Stimulated activated CD4-positive, alpha-beta T cell treated with anti-CD3 and anti-CD28 coated beads, Interleukin-15, amount 100 ng/mL, for 1 hour (primary cell): Measurements from ENCODE around the gene KNSTRN.

Experiments
- DNase-seq, 2 donors: peaks; one replicate each; pipeline ENCODE4 v3.0.0-alpha.2; 2020; ENCODE audit warnings: low read depth in 1 of 2, low spot score in 1 of 2

The KNSTRN gene

DNA sequence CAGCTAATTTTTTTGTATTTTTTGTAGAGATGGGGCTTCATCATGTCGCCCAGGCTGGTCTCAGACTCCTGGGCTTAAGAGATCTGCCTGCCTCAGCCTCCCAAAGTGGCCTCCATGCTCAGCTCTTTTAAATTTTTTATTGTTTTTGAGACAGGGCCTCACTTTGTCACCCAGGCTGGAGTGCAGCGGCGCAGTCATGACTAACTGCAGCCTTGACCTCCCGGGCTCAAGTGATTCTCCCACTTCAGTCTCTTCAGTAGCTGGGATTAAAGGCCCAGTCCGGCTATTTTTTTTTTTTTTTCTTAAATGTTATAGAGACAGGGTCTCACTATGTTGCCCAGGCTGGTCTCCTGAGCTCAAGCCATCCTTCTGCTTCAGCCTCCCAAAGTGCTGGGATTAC is 43.2 kb downstream of the KNSTRN start:
- DNase-seq = no peak

GRCh38 chr15:40427188-40427587 is 44.7 kb downstream of the KNSTRN start:
- DNase-seq = no peak

GRCh38 chr15:40428185-40428584 is 45.7 kb downstream of the KNSTRN start:
- no peak for DNase-seq

DNA sequence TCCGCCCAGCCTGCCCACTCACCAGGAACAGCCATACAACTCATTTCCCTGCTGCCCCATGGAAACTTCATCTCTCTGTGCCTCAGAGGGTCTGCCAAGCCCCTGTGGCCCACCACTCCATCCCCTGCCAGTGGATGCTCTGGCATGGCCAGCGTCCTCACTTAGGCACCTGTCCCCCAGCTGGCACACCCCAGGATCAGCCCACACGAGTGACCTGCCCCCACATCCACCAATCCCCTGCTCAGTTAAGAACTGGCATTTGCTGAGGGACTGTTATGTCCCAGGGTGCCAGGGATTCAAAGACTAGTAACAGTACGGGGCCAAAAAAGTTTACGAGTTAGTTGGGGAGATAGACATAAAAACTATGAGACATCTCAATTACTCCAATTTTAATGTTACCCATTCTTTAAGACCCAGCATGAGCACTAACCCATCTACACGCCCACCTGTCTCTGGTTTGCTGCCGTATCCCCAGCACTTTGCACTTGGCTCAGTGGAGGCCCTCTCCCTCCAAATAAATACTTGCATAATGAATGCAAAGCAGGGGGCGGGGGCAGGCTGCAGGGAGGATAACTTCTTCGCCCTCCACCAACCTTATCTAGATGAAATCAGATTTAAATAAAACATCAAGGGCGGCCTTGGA is 46.7 kb downstream of the KNSTRN start:
- DNase-seq = no peak

DNA sequence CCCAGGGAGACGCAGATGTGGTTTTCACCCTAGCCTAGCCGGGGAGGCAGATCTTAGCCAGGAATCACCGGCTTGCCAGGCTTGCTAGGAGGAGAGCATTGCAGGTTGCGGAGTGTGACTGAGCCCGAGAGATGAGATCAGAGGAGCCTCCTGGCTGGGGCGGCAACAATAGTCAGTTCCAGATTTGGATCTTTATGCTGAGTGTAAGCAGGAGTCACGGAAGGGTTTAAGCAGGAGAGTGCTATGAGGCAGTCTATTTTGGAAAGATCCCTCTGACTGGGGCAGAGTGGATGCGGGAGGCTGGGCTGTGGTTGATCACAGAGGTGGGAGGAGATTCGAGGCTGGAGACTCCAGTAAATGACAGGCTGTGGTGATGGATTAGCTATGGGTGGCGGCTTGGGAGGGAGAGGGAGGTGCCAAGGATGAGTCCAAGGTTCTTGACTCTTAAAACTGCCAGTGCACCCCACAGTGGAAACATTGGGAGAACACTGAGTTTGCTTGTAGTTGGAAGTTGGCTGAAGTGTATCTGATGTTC is 47.8 kb downstream of the KNSTRN start:
- no peak for DNase-seq

DNA sequence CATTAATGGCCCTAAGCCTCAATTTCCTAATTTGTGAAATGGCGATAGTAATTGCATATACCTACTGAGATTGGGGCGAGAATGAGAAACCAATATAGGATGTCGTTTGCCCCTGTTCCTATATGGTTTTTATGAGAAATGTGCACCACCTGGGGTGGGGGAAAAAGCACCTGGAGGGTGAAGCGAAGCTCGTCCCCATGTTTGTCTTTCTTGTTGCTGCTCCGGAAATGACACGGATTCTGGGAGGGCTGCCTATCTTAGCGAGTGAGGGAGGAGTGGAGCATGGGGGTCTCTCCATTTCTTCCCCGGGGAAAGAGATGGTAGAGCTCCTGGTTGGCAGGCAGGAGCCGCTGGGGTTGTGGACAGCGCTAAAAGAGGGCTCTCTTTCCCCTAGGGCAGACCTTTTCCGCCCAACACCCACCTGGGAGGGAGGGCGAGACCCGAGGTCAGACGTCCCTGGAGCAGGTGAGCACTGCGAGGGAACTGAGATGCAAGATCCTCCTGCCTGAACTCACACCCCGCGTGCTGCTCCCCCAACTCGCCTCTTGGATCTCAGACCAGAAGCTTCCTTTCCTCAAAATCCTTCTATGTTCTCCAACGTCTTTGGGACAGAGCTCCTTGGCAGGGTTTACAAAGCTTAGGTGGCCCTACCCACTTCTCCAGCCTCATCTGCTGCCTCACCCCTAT is 52.6 kb downstream of the KNSTRN start:
- DNase-seq = no peak

DNA sequence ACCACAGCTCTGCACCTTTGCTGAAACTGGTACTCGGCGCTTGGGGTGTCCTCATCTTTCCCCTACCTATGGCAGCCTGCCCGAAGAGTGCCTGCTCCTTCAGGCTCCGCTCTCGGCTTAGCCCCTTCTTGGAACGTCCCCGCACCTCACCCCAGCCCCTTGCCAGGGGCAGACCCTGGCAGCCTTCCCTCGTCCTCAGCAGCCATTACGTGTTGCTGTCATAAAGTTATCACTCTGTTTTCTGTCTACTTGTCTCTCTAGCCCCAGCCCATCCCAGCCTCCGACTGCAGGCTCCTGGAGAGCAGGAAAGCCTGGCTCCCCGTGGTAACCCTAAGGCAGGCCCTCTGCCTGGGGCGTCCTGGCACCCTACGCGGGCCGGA is 53.2 kb downstream of the KNSTRN start:
- no peak for DNase-seq

GRCh38 chr15:40436116-40436891 is 53.8 kb downstream of the KNSTRN start:
- DNase-seq = no peak

GRCh38 chr15:40436892-40437751 is 54.6 kb downstream of the KNSTRN start:
- DNase-seq = no peak

DNA sequence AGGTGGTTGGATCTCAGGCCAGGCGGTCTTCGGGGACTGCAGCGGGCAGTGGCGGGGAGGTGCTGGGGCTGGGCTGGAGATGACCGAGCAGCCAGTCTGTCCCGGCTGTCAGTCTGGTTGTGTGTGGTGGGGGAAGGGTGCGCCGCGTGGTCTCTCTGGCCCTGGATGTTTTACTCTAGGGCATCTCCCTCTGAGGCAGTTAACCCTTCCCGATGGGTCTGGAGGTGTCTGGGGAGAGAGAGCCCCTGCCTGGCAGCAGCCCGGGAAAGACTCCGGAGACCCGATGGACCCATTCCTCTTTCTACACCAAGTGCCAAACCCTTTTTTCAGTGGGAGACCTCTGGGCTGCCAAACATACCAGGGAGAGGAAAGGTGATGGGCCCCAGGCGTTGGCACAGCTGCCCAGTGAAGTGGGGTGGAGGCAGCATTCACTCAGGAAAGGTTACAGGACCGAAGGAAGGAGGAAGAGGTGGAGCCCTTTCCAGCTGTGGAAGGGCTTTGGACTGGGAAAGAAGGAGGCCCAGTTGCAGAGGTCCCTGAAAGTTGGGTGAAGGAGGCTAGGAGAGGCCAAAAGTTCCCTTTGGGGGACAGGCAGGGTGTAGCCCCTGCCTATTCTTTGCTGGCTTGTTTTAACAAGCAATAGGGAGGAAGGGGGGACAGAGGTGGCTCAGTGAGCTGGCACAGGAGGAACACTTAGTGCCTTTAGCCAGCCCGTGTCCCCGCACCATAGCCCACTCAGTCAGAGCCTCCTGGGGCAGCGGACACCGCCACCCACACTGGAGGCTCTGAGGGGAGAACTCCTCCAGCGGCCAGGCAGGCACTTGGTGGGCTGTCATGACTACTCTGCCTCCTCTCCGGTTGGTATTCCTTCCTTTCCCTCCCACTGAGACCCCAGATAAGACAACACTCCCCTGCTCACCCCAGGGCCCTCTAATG is 55.5 kb downstream of the KNSTRN start:
- DNase-seq = no peak

DNA sequence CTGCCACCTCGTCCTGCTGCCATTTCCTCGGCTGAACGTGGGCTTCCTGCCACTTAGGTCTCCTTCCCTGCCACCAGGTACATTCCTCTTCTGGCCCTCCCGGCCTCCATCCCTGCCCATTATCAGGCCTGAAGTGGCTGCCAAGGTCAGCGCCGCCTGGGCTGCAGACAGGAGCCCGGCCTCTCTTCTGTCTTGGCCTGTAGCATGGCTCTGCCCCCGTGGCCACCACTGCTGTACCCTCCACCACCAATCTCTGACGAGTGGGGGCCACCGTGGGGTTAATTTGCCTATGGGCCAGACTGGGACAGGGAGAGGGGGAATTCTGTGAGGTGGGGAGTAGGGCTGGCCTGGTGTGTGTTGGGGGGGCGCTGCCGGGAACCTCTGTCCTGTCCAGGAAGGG is 56.2 kb downstream of the KNSTRN start:
- DNase-seq = no peak

DNA sequence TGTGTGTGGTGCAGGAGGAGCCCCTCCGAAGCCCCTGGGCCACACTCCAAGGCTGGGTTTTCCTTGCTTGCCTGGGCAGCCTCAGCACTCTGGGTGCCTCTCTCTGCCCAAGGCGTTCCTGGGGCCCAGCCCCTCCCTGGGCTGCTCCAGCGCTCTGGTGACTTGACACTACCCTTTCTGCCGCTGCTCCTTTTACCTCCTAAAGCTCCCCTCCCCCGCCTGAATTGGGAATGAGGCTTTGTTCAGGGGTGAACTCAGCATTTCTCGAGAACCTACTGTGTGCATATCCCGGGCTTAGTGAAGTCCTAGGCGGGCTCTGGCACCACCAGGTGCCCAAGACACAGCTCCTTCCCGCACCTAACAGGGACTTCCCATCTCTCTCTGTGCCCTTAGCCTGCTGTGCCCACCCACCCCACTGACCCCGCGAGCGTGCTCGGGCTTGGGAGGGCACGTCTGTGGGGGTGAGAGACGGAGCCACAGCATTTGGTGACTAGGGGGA is 57.0 kb downstream of the KNSTRN start:
- DNase-seq = no peak

DNA sequence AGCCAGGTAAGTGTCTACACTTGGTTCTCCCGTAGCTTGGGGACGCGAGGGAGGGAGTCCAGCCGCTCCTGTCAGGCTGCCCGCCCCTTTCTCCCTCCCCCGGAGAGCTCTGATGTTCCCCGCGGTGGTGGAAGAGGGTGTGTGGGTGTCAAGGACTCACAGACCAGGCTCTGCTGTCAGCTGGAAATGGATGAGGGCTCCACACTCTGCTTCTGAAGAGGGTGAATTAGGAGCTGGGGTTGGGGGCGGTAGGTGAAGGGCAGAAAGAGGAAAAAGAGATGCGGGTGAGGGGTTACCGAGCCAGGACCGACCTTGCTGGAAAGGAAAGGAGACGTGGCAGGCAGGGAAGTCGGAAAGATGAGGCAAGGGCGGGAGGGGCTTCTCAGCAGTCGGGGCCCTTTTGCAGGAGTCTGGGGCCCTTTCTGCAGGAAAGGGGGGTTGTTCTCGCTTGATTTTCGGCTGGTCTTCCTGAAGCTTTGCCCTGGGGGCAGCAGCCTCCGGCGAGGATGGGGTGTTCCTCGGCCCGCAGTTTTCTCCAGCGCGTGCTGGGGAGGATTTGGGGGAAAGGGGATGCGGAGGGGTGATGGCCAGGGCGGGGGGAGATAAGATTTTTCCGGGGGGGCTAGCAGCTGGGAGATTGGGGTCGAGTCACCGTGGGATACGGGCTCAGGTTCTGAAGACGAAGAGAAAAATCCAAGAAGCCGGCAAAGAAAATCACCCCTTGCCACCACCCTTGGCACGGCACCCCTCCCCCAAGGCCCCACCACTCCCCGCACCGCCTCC is 57.6 kb downstream of the KNSTRN start:
- no peak for DNase-seq

- DNase-seq = peak; percentile 90 to 93
These were observed 58.4 kb downstream of the KNSTRN start, which contains the start of gene BAHD1 for GRCh38 chr15:40440743-40441564. TSS of gene BAHD1 (plus strand) at chr15:40440953. CDS start at chr15:40458465, 17,512 bp downstream.

- no peak for DNase-seq
These were observed 59.3 kb downstream of the KNSTRN start for GRCh38 chr15:40441565-40442531.

GRCh38 chr15:40443255-40443654 is 60.7 kb downstream of the KNSTRN start:
- no peak for DNase-seq

DNA sequence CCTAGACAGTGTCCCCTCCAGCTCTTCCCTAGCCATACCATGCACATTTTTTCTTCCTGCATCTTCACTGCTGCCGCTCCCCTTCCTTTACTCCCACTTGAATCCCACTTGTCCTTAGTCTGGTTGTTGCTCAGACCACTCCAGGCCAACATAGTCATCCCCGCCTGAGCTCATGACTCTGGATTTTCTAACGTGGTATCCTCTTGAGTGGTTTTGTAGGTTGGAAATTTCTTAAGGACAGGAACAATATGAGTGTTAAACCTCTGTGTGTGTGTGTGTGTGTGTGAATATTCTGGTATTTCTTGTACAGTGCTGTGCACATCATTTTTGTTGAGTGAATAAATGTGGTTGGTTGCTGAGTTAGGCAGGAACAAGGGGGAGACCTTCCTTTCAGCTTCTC is 61.3 kb downstream of the KNSTRN start:
- DNase-seq = no peak
